Osteoblast (primary cell): ENCODE measurements around the gene TIMP4. TPM values are rescaled to one million over a fixed set of nuclear protein-coding genes. Genes with fewer than 3 reads are reported as not detected.
A peak's percentile ranks its signal among the peaks of the same experiment; 100 is the strongest.

Source experiments
- DNase-seq: peaks from one replicate; pipeline ENCODE4 v3.0.0; 2011; ENCODE audit warnings: low spot score, mixed read lengths; ENCODE audit not compliant: insufficient read length; ENCODE audit errors: missing footprints
- H2AFZ ChIP-seq: 2 replicates; pipeline ENCODE4 v1.6.0; 2011; ENCODE audit warnings: mild to moderate bottlenecking, low read length
- H3K27ac ChIP-seq: 2 replicates; pipeline ENCODE4 v1.5.1; 2011; ENCODE audit warnings: mild to moderate bottlenecking, low read depth, low read length, moderate library complexity
- H3K27me3 ChIP-seq: 2 replicates; pipeline ENCODE4 v1.6.0; 2012; ENCODE audit warnings: mild to moderate bottlenecking, control low read depth, inconsistent platforms, low read length, moderate library complexity; ENCODE audit not compliant: insufficient read depth
- H3K36me3 ChIP-seq: 2 replicates; pipeline ENCODE4 v1.5.1; 2011; ENCODE audit warnings: mild to moderate bottlenecking, low read length, control low read depth, moderate library complexity; ENCODE audit not compliant: insufficient read depth
- H3K4me1 ChIP-seq: 2 replicates; pipeline ENCODE4 v1.5.1; 2011; ENCODE audit warnings: mild to moderate bottlenecking, low read length, control low read depth, moderate library complexity; ENCODE audit not compliant: insufficient read depth
- H3K4me2 ChIP-seq: 2 replicates; pipeline ENCODE4 v1.6.0; 2011; ENCODE audit warnings: mild to moderate bottlenecking, low read length; ENCODE audit not compliant: insufficient read depth
- H3K4me3 ChIP-seq: fragments of 200-600 bp; sonication (generic); 3 replicates; pipeline ENCODE4 v1.5.1; 2012; ENCODE audit warnings: mild to moderate bottlenecking, low read length, inconsistent platforms; ENCODE audit not compliant: insufficient read depth
- H3K79me2 ChIP-seq: 2 replicates; pipeline ENCODE4 v1.6.0; 2012; ENCODE audit warnings: mild to moderate bottlenecking, low read length, control low read depth, inconsistent platforms; ENCODE audit not compliant: insufficient read depth
- H3K9me3 ChIP-seq: 2 replicates; pipeline ENCODE4 v1.5.1; 2011; ENCODE audit warnings: low read depth, low read length, control low read depth
- H4K20me1 ChIP-seq: 2 replicates; pipeline ENCODE4 v1.6.0; 2012; ENCODE audit warnings: mild to moderate bottlenecking, low read length, control low read depth; ENCODE audit not compliant: insufficient read depth
- total RNA-seq: library from RNA; depleted of rRNA; stranded (reverse); fragments of >200 nt; gene quantifications from 2 replicates; pipeline ENCODE4 v1.2.3, GENCODE V29; 2012
- TF ChIP-seq, protein P1 (sequence below): IDR thresholded peaks from 2 replicates; pipeline ENCODE4 v1.5.1; 2011; ENCODE audit warnings: mild to moderate bottlenecking, low read depth, low read length, moderate library complexity; ENCODE audit errors: extremely low read depth

Gene TIMP4
- total RNA-seq, 1 donor, result 3.3 TPM

DNA sequence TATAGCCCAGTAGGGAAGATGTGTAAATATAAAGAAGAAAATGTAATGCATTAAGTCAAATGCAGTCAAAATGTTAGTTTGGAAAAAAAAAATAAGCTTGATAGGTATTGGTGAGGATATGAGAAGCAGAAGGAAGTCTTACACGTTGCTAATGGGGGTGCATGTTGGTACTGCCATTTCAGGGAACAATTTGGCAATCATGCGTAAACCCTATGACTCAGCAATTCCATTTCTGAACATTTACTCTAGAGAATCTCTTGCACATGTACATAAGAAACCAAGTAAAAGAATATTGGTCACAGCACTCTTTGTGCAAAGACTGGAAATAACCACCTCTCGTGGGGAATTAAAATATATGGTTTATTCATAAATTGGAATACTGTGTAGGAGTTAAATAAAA lies 35.5 kb upstream of the TIMP4 start:
- Histone ChIP-seq H4K20me1 (no peaks in the 10 kb centered on the region), H3K4me3 (no peak overlapping the region), H3K36me3 (no peaks in the 10 kb centered on the region), H2AFZ (no peak overlapping the region), H3K4me2 (peak overlapping the region; percentile 68), H3K79me2 (no peaks in the 10 kb centered on the region), H3K4me1 (peaks cover 31% of the 10 kb centered on the region), H3K9me3 (no peaks in the 10 kb centered on the region), H3K27ac (peak overlapping the region; percentile 94), H3K27me3 (no peaks in the 10 kb centered on the region)
- TF ChIP-seq, protein P1, sequence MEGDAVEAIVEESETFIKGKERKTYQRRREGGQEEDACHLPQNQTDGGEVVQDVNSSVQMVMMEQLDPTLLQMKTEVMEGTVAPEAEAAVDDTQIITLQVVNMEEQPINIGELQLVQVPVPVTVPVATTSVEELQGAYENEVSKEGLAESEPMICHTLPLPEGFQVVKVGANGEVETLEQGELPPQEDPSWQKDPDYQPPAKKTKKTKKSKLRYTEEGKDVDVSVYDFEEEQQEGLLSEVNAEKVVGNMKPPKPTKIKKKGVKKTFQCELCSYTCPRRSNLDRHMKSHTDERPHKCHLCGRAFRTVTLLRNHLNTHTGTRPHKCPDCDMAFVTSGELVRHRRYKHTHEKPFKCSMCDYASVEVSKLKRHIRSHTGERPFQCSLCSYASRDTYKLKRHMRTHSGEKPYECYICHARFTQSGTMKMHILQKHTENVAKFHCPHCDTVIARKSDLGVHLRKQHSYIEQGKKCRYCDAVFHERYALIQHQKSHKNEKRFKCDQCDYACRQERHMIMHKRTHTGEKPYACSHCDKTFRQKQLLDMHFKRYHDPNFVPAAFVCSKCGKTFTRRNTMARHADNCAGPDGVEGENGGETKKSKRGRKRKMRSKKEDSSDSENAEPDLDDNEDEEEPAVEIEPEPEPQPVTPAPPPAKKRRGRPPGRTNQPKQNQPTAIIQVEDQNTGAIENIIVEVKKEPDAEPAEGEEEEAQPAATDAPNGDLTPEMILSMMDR, result no peak
- no peak for DNase-seq

DNA sequence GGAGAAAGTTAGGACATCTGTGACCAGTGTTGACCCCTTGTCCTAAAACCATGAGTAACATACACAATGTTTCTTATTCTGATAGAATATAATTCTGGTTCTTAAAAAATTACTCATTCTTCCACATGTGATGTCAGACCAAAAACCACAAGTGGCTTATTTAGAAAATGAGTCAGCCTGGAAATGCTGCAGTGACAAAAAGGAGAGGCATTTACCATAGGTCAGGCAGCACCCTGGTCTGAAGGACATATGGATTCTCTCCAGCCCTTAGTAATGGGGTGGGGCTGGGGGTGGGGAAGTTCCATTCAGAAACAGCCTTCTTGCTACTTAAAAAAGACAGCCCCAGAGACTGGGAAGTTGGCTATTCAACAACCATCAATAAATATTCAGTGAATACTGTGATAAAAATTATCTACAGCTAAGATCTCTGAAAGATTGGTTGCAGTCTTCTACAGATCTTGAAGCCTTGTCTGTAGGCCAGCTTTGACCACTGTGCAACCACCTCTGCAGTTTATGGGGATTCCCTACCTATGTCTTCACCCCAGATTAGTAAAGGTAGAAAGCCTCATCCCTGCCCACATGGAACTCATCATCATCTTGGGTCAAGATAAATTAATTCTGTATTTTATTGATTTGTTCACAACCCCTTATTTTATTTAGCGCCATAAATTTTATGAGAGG lies 34.9 kb upstream of the TIMP4 start:
- H3K27ac ChIP-seq, result peak overlapping the region; percentile 94
- TF ChIP-seq, protein P1, result no peak
- peak overlapping the region; percentile 68 for H3K4me2 ChIP-seq
- no peaks in the 10 kb centered on the region for H3K36me3 ChIP-seq
- no peaks in the 10 kb centered on the region for H3K79me2 ChIP-seq
- H3K4me1 ChIP-seq, result peaks cover 32% of the 10 kb centered on the region
- no peak overlapping the region for H2AFZ ChIP-seq
- H3K4me3 ChIP-seq, result peak overlapping the region; percentile 11
- no peaks in the 10 kb centered on the region for H3K27me3 ChIP-seq
- H3K9me3 ChIP-seq, result no peaks in the 10 kb centered on the region
- DNase-seq, result peak; percentile 79
- H4K20me1 ChIP-seq, result no peaks in the 10 kb centered on the region

DNA sequence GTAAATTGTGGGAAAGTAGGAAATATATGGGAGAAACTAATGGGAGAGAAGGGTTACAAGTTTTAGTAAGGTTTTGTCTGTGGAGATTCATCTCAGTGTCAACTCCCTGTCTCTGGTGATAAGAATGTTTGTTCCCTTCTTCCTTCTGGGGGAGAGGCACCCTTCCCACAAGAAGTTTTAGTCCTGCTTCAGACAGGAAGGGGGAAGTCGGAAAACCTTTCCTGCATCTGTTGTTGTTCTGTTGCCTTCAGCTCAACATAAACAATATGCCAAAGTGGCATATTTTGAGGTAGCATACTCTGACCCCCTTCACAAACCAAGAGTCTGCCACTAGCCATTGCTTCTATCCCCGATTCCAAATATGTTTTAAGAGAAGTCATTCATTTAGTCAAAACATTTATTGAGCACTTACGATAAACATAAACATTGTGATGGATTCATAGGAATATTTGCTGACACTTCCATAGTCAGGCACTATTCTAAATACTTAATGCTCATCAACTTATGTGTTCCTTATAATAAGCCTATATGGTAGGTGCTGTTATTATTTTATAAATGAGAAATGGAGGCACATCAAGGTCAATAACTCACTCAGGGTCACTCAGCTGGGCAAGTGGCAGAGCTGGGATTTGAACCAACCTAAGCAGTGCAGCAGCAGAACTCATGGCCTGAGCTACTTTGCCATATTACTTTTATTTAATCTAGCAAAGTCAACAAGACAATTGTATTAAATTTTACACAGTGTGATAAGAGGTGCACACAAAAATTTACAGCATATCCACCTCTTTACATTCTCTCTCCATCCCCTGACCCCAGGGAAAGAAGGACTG lies 34.2 kb upstream of the TIMP4 start:
- Histone ChIP-seq H3K36me3 (no peaks in the 10 kb centered on the region), H3K9me3 (no peaks in the 10 kb centered on the region), H3K4me2 (peak overlapping the region; percentile 22), H3K4me3 (no peak overlapping the region), H3K4me1 (peaks cover 37% of the 10 kb centered on the region), H4K20me1 (no peaks in the 10 kb centered on the region), H2AFZ (no peak overlapping the region), H3K27me3 (no peaks in the 10 kb centered on the region), H3K79me2 (no peaks in the 10 kb centered on the region), H3K27ac (peak overlapping the region; percentile 82)
- TF ChIP-seq, protein P1, result no peak
- DNase-seq, result no peak

DNA sequence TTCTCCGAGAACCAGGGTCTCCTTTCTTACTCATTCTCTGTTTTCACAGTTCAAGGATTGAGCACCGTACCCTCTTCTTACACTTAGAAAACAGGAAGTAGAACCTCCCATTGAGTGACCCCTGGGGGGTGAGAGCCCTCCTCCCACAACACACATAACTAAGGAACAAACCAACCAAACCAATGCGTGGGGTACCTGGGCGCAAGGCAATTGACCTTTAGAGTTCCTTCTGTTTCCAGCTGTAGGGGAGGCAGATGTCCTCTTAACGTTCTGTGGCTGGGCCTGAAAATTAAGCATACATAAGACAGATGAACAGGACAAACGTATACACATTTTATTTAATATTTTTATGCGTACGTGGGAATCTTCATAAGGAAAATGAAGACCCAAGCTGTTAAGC lies 33.5 kb upstream of the TIMP4 start:
- H3K36me3 ChIP-seq, result no peaks in the 10 kb centered on the region
- H3K79me2 ChIP-seq, result no peaks in the 10 kb centered on the region
- no peaks in the 10 kb centered on the region for H3K27me3 ChIP-seq
- no peak for DNase-seq
- no peaks in the 10 kb centered on the region for H3K9me3 ChIP-seq
- no peak overlapping the region for H3K27ac ChIP-seq
- peaks cover 44% of the 10 kb centered on the region for H3K4me1 ChIP-seq
- no peaks in the 10 kb centered on the region for H4K20me1 ChIP-seq
- TF ChIP-seq, protein P1, result no peak
- H3K4me2 ChIP-seq, result no peak overlapping the region
- no peak overlapping the region for H2AFZ ChIP-seq
- H3K4me3 ChIP-seq, result no peak overlapping the region
